H9 (cell line): ENCODE results near the gene PARK7. TPM values are rescaled to one million over a fixed set of nuclear protein-coding genes. Genes with fewer than 3 reads are reported as not detected.
A peak's percentile ranks its signal among the peaks of the same experiment; 100 is the strongest.

Source experiments
- DNase-seq: peaks from one replicate; pipeline ENCODE4 v3.0.0-alpha.2; 2017
- H2AFZ ChIP-seq: one replicate; pipeline ENCODE4 v1.6.1; 2013; ENCODE audit warnings: mild to moderate bottlenecking, low read length, control low read depth, moderate library complexity
- H2AK5ac ChIP-seq: 2 replicates; pipeline ENCODE4 v1.6.1; 2013; ENCODE audit warnings: low read length, control low read depth, mixed read lengths; ENCODE audit not compliant: insufficient read length
- H2BK120ac ChIP-seq: one replicate; pipeline ENCODE4 v1.6.1; 2013; ENCODE audit warnings: low read depth, mild to moderate bottlenecking, low read length, control low read depth, inconsistent platforms; ENCODE audit not compliant: poor library complexity, severe bottlenecking
- H2BK12ac ChIP-seq: 2 replicates; pipeline ENCODE4 v1.6.1; 2013; ENCODE audit warnings: low read length, control low read depth, mixed read lengths, low read depth; ENCODE audit not compliant: insufficient read length
- H2BK15ac ChIP-seq: 2 replicates; pipeline ENCODE4 v1.6.1; 2013; ENCODE audit warnings: low read depth, low read length, control low read depth
- H2BK20ac ChIP-seq: one replicate; pipeline ENCODE4 v1.6.1; 2013; ENCODE audit warnings: low read depth, mild to moderate bottlenecking, low read length, control low read depth, inconsistent platforms; ENCODE audit not compliant: poor library complexity, severe bottlenecking
- H2BK5ac ChIP-seq: 2 replicates; pipeline ENCODE4 v1.6.1; 2013; ENCODE audit warnings: low read length, control low read depth, mixed read lengths; ENCODE audit not compliant: insufficient read length
- H3K14ac ChIP-seq: 2 replicates; pipeline ENCODE4 v1.6.1; 2013; ENCODE audit warnings: low read length, control low read depth; ENCODE audit not compliant: insufficient read depth
- H3K18ac ChIP-seq: 2 replicates; pipeline ENCODE4 v1.6.1; 2013; ENCODE audit warnings: low read depth, mild to moderate bottlenecking, mixed read lengths, low read length, control low read depth; ENCODE audit not compliant: insufficient read length
- H3K23ac ChIP-seq: 2 replicates; pipeline ENCODE4 v1.6.1; 2013; ENCODE audit warnings: low read length, control low read depth, mixed read lengths, low read depth; ENCODE audit not compliant: insufficient read length
- H3K23me2 ChIP-seq: 2 replicates; pipeline ENCODE4 v1.6.1; 2013; ENCODE audit warnings: low read depth, mild to moderate bottlenecking, mixed read lengths, low read length, control low read depth; ENCODE audit not compliant: insufficient read length, poor library complexity, severe bottlenecking
- H3K27ac ChIP-seq: 2 replicates; pipeline ENCODE4 v1.5.1; 2013; ENCODE audit warnings: low read length, control low read depth, mixed read lengths, low read depth; ENCODE audit not compliant: insufficient read length
- H3K27me3 ChIP-seq: 2 replicates; pipeline ENCODE4 v1.6.1; 2013; ENCODE audit warnings: low read length, control low read depth, inconsistent platforms; ENCODE audit not compliant: insufficient read depth
- H3K4ac ChIP-seq: 2 replicates; pipeline ENCODE4 v1.6.1; 2013; ENCODE audit warnings: low read depth, mild to moderate bottlenecking, control low read depth, inconsistent platforms, low read length, moderate library complexity
- H3K4me1 ChIP-seq: 2 replicates; pipeline ENCODE4 v1.6.1; 2013; ENCODE audit warnings: low read length, control low read depth, inconsistent platforms; ENCODE audit not compliant: insufficient read depth
- H3K4me2 ChIP-seq: 2 replicates; pipeline ENCODE4 v1.6.1; 2013; ENCODE audit warnings: low read length, control low read depth, mixed read lengths; ENCODE audit not compliant: insufficient read length, insufficient read depth
- H3K56ac ChIP-seq: 2 replicates; pipeline ENCODE4 v1.6.1; 2013; ENCODE audit warnings: low read depth, mild to moderate bottlenecking, mixed read lengths, low read length, control low read depth; ENCODE audit not compliant: insufficient read length
- H3K79me1 ChIP-seq: 2 replicates; pipeline ENCODE4 v1.6.1; 2013; ENCODE audit warnings: low read depth, mild to moderate bottlenecking, moderate library complexity, low read length, control low read depth, inconsistent platforms; ENCODE audit not compliant: insufficient read depth, poor library complexity, severe bottlenecking
- H3K79me2 ChIP-seq: 2 replicates; pipeline ENCODE4 v1.6.1; 2013; ENCODE audit warnings: low read length, control low read depth, inconsistent platforms; ENCODE audit not compliant: insufficient read depth
- H3K9ac ChIP-seq: 2 replicates; pipeline ENCODE4 v1.6.1; 2013; ENCODE audit warnings: low read length, control low read depth, mixed read lengths; ENCODE audit not compliant: insufficient read length; ENCODE audit errors: extremely low read depth
- H3K9me3 ChIP-seq: one replicate; pipeline ENCODE4 v1.6.1; 2013; ENCODE audit warnings: low read depth, low read length, inconsistent platforms; ENCODE audit not compliant: control insufficient read depth
- H3T11ph ChIP-seq: one replicate; pipeline ENCODE4 v1.6.1; 2013; ENCODE audit warnings: mild to moderate bottlenecking, low read length, control low read depth, inconsistent platforms
- H4K20me1 ChIP-seq: one replicate; pipeline ENCODE4 v1.6.1; 2013; ENCODE audit not compliant: control insufficient read depth, insufficient read length, insufficient read depth
- H4K5ac ChIP-seq: 2 replicates; pipeline ENCODE4 v1.6.1; 2013; ENCODE audit warnings: low read depth, mild to moderate bottlenecking, mixed read lengths, low read length, control low read depth; ENCODE audit not compliant: insufficient read length
- H4K8ac ChIP-seq: replicated peaks from 2 replicates; pipeline ENCODE4 v1.6.1; 2013; ENCODE audit warnings: low read length, control low read depth, mixed read lengths, low read depth; ENCODE audit not compliant: insufficient read length
- H4K91ac ChIP-seq: 2 replicates; pipeline ENCODE4 v1.6.1; 2013; ENCODE audit warnings: low read depth, mild to moderate bottlenecking, moderate library complexity, mixed read lengths, low read length, control low read depth; ENCODE audit not compliant: insufficient read length
- H3K27ac Mint-ChIP-seq, 3 experiments: 2 replicates in 2 of 3; 3 replicates in 1 of 3; pipeline ENCODE4 v1.8.0; 2020 to 2021; ENCODE audit warnings: mixed read lengths in 3 of 3, mild to moderate bottlenecking in 1 of 3, moderate library complexity in 1 of 3
- H3K27me3 Mint-ChIP-seq: 2 replicates; pipeline ENCODE4 v1.8.0; 2021; ENCODE audit warnings: low read depth, mild to moderate bottlenecking, moderate library complexity, mixed read lengths
- H3K36me3 Mint-ChIP-seq, 3 experiments: 2 replicates in 2 of 3; 3 replicates in 1 of 3; pipeline ENCODE4 v1.8.0; 2020 to 2021; ENCODE audit warnings: low read depth in 3 of 3, mixed read lengths in 3 of 3; ENCODE audit not compliant: insufficient read depth in 1 of 3
- H3K4me1 Mint-ChIP-seq, 2 experiments: 2 replicates each; pipeline ENCODE4 v1.8.0; 2020; ENCODE audit warnings: mixed read lengths in 2 of 2
- H3K4me3 Mint-ChIP-seq, 2 experiments: 2 replicates in 1 of 2; 3 replicates in 1 of 2; pipeline ENCODE4 v1.8.0; 2020 to 2021; ENCODE audit warnings: mild to moderate bottlenecking in 2 of 2, mixed read lengths in 2 of 2, moderate library complexity in 1 of 2
- H3K9me3 Mint-ChIP-seq, 2 experiments: 2 replicates in 1 of 2; 3 replicates in 1 of 2; pipeline ENCODE4 v1.8.0; 2020; ENCODE audit warnings: mild to moderate bottlenecking in 2 of 2, mixed read lengths in 2 of 2, moderate library complexity in 1 of 2
- CTCF ChIP-seq: fragments of 200-600 bp; sonication (generic); conservative IDR thresholded peaks from 3 replicates; pipeline ENCODE4 v1.8.0; 2021; ENCODE audit warnings: antibody characterized with exemption, mild to moderate bottlenecking
- WGBS: extraction: QIAGEN DNeasy Blood & Tissue Kit; methylation state at CpG from one replicate; pipeline ENCODE4 v1.1.7; 2013; ENCODE audit warnings: missing lambda C conversion rate, low lambda C conversion rate, mixed read lengths; ENCODE audit not compliant: insufficient read length; ENCODE audit errors: extremely low coverage; 5-methylcytosine and 5-hydroxymethylcytosine counted together
- total RNA-seq: library from RNA; stranded (reverse); gene quantifications from 2 replicates; pipeline ENCODE4 v1.2.1, GENCODE V29; 2021

PARK7 gene
- total RNA-seq, 1 experiment from 2014 or later, result 370 TPM

- Histone ChIP-seq H2AK5ac (no peak overlapping the region), H3K27ac (no peak overlapping the region), H4K20me1 (no peaks in the 10 kb centered on the region), H3K9ac (no peak overlapping the region), H2BK120ac (no peak overlapping the region), H3K79me1 (peaks cover 10% of the 10 kb centered on the region), H3K56ac (no peak overlapping the region), H2BK5ac (no peak overlapping the region), H3K4ac (no peak overlapping the region), H3K4me1 (peaks cover 7% of the 10 kb centered on the region; the same call in 1 of the 2 replicates), H3T11ph (no peak overlapping the region), H2BK12ac (no peak overlapping the region), H2BK15ac (no peak overlapping the region), H3K4me2 (no peak overlapping the region), H2AFZ (no peak overlapping the region), H3K23me2 (no peaks in the 10 kb centered on the region), H3K14ac (no peak overlapping the region), H3K23ac (no peak overlapping the region), H3K27me3 (no peaks in the 10 kb centered on the region), H4K91ac (no peak overlapping the region), H3K18ac (no peak overlapping the region), H4K5ac (peak overlapping the region; percentile 44), H4K8ac (no peak overlapping the region), H3K9me3 (no peaks in the 10 kb centered on the region), H2BK20ac (no peak overlapping the region), H3K79me2 (peaks cover 27% of the 10 kb centered on the region; the same call in 1 of the 2 replicates)
- Mint-ChIP-seq H3K27ac (no peak overlapping the region; a peak in 1 of 7 replicates), H3K9me3 (no peaks in the 10 kb centered on the region), H3K4me1 (peaks cover 42 to 46% of the 10 kb centered on the region in 2 experiments), H3K36me3 (peaks cover 28 to 45% (median 29%) of the 10 kb centered on the region in 3 experiments), H3K4me3 (no peak overlapping the region), H3K27me3 (no peaks in the 10 kb centered on the region)
- no peak for DNase-seq
- whole genome bisulfite sequencing, result no CpG with 5 or more reads among the region's 10 CpGs
- no peak for TF ChIP-seq CTCF
Measured at GRCh38 chr1:8014381-8014988, 53.0 kb downstream of the PARK7 start.
